BE2C (cell line): ENCODE data around the gene IL19.

Source experiments
- DNase-seq: peaks from one replicate; pipeline ENCODE4 v3.0.0-alpha.2; 2020
- H3K27me3 ChIP-seq: fragments of 250-450 bp; sonication (Bioruptor Pico); 2 replicates; pipeline ENCODE4 v1.5.1; 2020; ENCODE audit warnings: mild to moderate bottlenecking
- H3K36me3 ChIP-seq: fragments of 250-450 bp; sonication (Bioruptor Pico); 2 replicates; pipeline ENCODE4 v1.5.1; 2020; ENCODE audit warnings: mild to moderate bottlenecking
- H3K4me1 ChIP-seq: fragments of 250-450 bp; sonication (Bioruptor Pico); 2 replicates; pipeline ENCODE4 v1.5.1; 2020
- H3K4me3 ChIP-seq: 2 replicates; pipeline ENCODE4 v1.5.1; 2011; ENCODE audit warnings: low read depth, low read length
- H3K9me3 ChIP-seq: fragments of 250-450 bp; sonication (Bioruptor Pico); 2 replicates; pipeline ENCODE4 v1.5.1; 2020
- CTCF ChIP-seq: IDR thresholded peaks from 2 replicates; pipeline ENCODE4 v1.5.1; 2012; ENCODE audit warnings: mild to moderate bottlenecking, low read depth, low read length

Gene IL19

GRCh38 chr1:206864939-206865671, 94.5 kb downstream of the IL19 start, which contains the start of gene IL20:
TSS of gene IL20 (plus strand) at chr1:206865623. CDS start at chr1:206865853, 230 bp downstream.
- TF ChIP-seq CTCF, result peak; percentile 98
- H3K9me3 ChIP-seq, result no peaks in the 10 kb centered on the region
- no peaks in the 10 kb centered on the region; the same call in 1 of the 2 replicates for H3K27me3 ChIP-seq
- H3K4me1 ChIP-seq, result no peaks in the 10 kb centered on the region
- H3K4me3 ChIP-seq, result no peak within 1 kb of the TSS
- peak; percentile 84 for DNase-seq
- H3K36me3 ChIP-seq, result no peaks in the 10 kb centered on the region

DNA sequence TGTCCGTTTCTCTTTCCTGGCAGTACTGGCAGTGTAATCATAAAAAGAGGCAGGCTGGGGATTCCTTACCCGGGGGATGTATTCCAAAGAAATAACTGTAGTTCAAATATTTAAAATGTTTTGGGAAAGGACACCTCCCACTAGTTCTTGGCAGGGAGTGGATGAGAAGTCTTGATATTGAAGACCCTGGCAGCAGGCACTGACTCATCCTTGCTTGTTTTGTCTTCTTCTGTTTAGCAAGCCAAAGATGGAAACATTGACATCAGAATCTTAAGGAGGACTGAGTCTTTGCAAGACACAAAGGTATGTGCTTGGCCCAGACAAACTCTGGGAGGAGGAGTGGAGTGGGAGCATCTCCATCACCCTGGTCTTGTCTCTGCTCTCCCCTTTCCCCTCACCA, 95.5 kb downstream of the IL19 start:
- TF ChIP-seq CTCF, result no peak
- no peaks in the 10 kb centered on the region for H3K9me3 ChIP-seq
- no peaks in the 10 kb centered on the region for H3K4me1 ChIP-seq
- no peak for DNase-seq
- no peak overlapping the region for H3K4me3 ChIP-seq
- H3K27me3 ChIP-seq, result no peaks in the 10 kb centered on the region; the same call in 1 of the 2 replicates
- H3K36me3 ChIP-seq, result no peaks in the 10 kb centered on the region

- no peaks in the 10 kb centered on the region for H3K9me3 ChIP-seq
- H3K27me3 ChIP-seq, result no peaks in the 10 kb centered on the region; the same call in 1 of the 2 replicates
- no peak overlapping the region for H3K4me3 ChIP-seq
- no peaks in the 10 kb centered on the region for H3K36me3 ChIP-seq
- no peak for DNase-seq
- no peak for TF ChIP-seq CTCF
- H3K4me1 ChIP-seq, result no peaks in the 10 kb centered on the region
These were observed 96.7 kb downstream of the IL19 start for GRCh38 chr1:206867239-206867638.

DNA sequence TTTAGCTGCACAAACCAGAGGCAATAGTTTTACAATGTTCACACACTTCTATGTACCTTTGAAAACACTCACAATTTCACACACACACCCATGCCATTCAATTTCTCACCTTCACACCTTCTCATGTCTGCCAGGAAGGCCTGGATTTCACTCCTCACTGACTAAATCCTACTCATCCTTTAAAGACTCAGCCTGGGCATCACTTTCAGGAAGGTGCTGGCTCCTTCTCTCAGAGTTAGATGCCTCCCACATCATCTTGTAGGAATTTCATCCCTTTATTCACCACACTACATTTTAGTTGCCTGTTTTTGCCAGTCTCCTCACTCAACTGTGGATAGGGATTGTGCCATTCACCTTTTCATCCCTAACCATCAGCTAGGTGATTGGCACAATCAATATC, 97.1 kb downstream of the IL19 start:
- no peak for DNase-seq
- Histone ChIP-seq H3K27me3 (no peaks in the 10 kb centered on the region; the same call in 1 of the 2 replicates), H3K9me3 (no peaks in the 10 kb centered on the region), H3K4me1 (no peaks in the 10 kb centered on the region), H3K36me3 (no peaks in the 10 kb centered on the region), H3K4me3 (no peak overlapping the region)
- TF ChIP-seq CTCF, result no peak

GRCh38 chr1:206868264-206868663, 97.7 kb downstream of the IL19 start:
- no peak for DNase-seq
- no peak overlapping the region for H3K4me3 ChIP-seq
- TF ChIP-seq CTCF, result no peak
- H3K36me3 ChIP-seq, result no peaks in the 10 kb centered on the region
- H3K9me3 ChIP-seq, result no peaks in the 10 kb centered on the region
- H3K4me1 ChIP-seq, result no peaks in the 10 kb centered on the region
- no peaks in the 10 kb centered on the region for H3K27me3 ChIP-seq

GRCh38 chr1:206872139-206872538, 101.6 kb downstream of the IL19 start:
- H3K4me3 ChIP-seq, result no peak overlapping the region
- DNase-seq, result no peak
- H3K27me3 ChIP-seq, result no peaks in the 10 kb centered on the region
- no peak for TF ChIP-seq CTCF
- no peaks in the 10 kb centered on the region for H3K9me3 ChIP-seq
- H3K4me1 ChIP-seq, result no peaks in the 10 kb centered on the region
- H3K36me3 ChIP-seq, result no peaks in the 10 kb centered on the region
